Endometrium (tissue), 2 donors: ENCODE measurements around the gene CCR2.
"Not testable (repeated sequence)": the region's sequence is repeated elsewhere in the genome, so short reads cannot be mapped to it uniquely, and the experiment has no call there.

Experiments
- FAIRE-seq: peaks from 2 replicates; lab custom pipeline; 2012; peaks lifted over from hg19 to GRCh38; lab: Jason Lieb, UNC
- donor health status: control.
- donor health status: control.

The CCR2 gene

GRCh38 chr3:46380471-46381221, 26.7 kb downstream of the CCR2 start:
- FAIRE-seq: no peak

- no peak for FAIRE-seq
These were observed 27.7 kb downstream of the CCR2 start for GRCh38 chr3:46381625-46382024.

- FAIRE-seq: no peak
These were observed 29.5 kb downstream of the CCR2 start for GRCh38 chr3:46383211-46383950.

- no peak for FAIRE-seq
These were observed 30.0 kb downstream of the CCR2 start for GRCh38 chr3:46383951-46384330.

- FAIRE-seq: no peak
These were observed 32.3 kb downstream of the CCR2 start for GRCh38 chr3:46386205-46386604.

- FAIRE-seq: not testable (repeated sequence)
These were observed 34.9 kb downstream of the CCR2 start for GRCh38 chr3:46388847-46389246.

GRCh38 chr3:46389306-46389705, 35.4 kb downstream of the CCR2 start:
- no peak for FAIRE-seq

GRCh38 chr3:46391526-46391925, 37.6 kb downstream of the CCR2 start:
- not testable (repeated sequence) for FAIRE-seq

GRCh38 chr3:46393011-46393410, 39.1 kb downstream of the CCR2 start:
- no peak for FAIRE-seq

GRCh38 chr3:46393554-46394434, 39.9 kb downstream of the CCR2 start:
- FAIRE-seq: no peak

GRCh38 chr3:46395210-46395661, 41.3 kb downstream of the CCR2 start:
- FAIRE-seq: no peak

- FAIRE-seq: no peak
These were observed 42.0 kb downstream of the CCR2 start for GRCh38 chr3:46395766-46396530.

GRCh38 chr3:46397111-46397510, 43.2 kb downstream of the CCR2 start:
- FAIRE-seq: no peak

- FAIRE-seq: no peak
These were observed 44.5 kb downstream of the CCR2 start for GRCh38 chr3:46398186-46398955.

- FAIRE-seq: no peak
These were observed 45.2 kb downstream of the CCR2 start for GRCh38 chr3:46399098-46399497.

GRCh38 chr3:46399557-46399956, 45.6 kb downstream of the CCR2 start:
- FAIRE-seq: no peak

- FAIRE-seq: no peak
These were observed 46.3 kb downstream of the CCR2 start for GRCh38 chr3:46400000-46400734.

- FAIRE-seq: no peak
These were observed 46.9 kb downstream of the CCR2 start for GRCh38 chr3:46400846-46401245.

GRCh38 chr3:46401579-46401978, 47.7 kb downstream of the CCR2 start:
- FAIRE-seq: no peak

GRCh38 chr3:46402902-46403301, 49.0 kb downstream of the CCR2 start:
- not testable (repeated sequence) for FAIRE-seq
